ENCODE measurements around the gene DENND5A. TPM values are rescaled to one million over a fixed set of nuclear protein-coding genes. Genes with fewer than 3 reads are reported as not detected.

DENND5A gene
- total RNA-seq, 4 donors from 2014 or later = 13.8 to 56.3 (median 23.4) TPM

GRCh38 chr11:9273376-9274336 is 8.5 kb upstream of the DENND5A start:
- WGBS, 2 donors = 83 to 93% methylated on average over 15 of the region's 15 CpGs

GRCh38 chr11:9269492-9270013 is 4.4 kb upstream of the DENND5A start:
- intact Hi-C loops (cut with DNase I) = no loop called here
- WGBS, 2 donors = 88 to 91% methylated on average over 2 of the region's 2 CpGs
- H3K36me3 ChIP-seq = no peaks in the 10 kb centered on the region
- TF ChIP-seq POLR2A (IDR thresholded peaks at IDR 0.05) (no peak), CTCF (IDR thresholded peaks at IDR 0.05) (no peak)
- no peaks in the 10 kb centered on the region for H3K9me3 ChIP-seq
- no peak overlapping the region for H3K27ac ChIP-seq
- peaks cover 6 to 11% (median 9%) of the 10 kb centered on the region in 3 donors for H3K4me1 ChIP-seq
- H3K27me3 ChIP-seq = peaks cover 0 to 8% (median 0%) of the 10 kb centered on the region in 4 donors
- no peak overlapping the region for H3K4me3 ChIP-seq
- no peak for DNase-seq

More at GRCh38 chr11:9273376-9274336, 8.5 kb upstream of the DENND5A start:
- no peaks in the 10 kb centered on the region for H3K9me3 ChIP-seq
- H3K27me3 ChIP-seq = no peaks in the 10 kb centered on the region
- H3K4me3 ChIP-seq = no peak overlapping the region
- H3K36me3 ChIP-seq = no peaks in the 10 kb centered on the region
- H3K4me1 ChIP-seq = peaks cover 0 to 8% (median 0%) of the 10 kb centered on the region in 3 donors
- H3K27ac ChIP-seq = no peak overlapping the region
- no peak for DNase-seq
- intact Hi-C loops (cut with DNase I) = no loop called here
- TF ChIP-seq POLR2A (IDR thresholded peaks at IDR 0.05) (no peak), CTCF (IDR thresholded peaks at IDR 0.05) (no peak)

GRCh38 chr11:9267680-9268079 is 2.5 kb upstream of the DENND5A start:
- Histone ChIP-seq H3K36me3 (no peaks in the 10 kb centered on the region), H3K4me1 (peaks cover 9 to 26% (median 9%) of the 10 kb centered on the region in 3 donors), H3K9me3 (no peaks in the 10 kb centered on the region), H3K27me3 (peaks cover 0 to 8% (median 0%) of the 10 kb centered on the region in 4 donors), H3K4me3 (no peak overlapping the region), H3K27ac (no peak overlapping the region)
- TF ChIP-seq POLR2A (IDR thresholded peaks at IDR 0.05) = no peak
- no peak for TF ChIP-seq CTCF (IDR thresholded peaks at IDR 0.05)
- no peak for DNase-seq
- WGBS, 2 donors = 82 to 84% methylated on average over 4 of the region's 4 CpGs
- intact Hi-C loops (cut with DNase I) = no loop called here

GRCh38 chr11:9266926-9267325 is 1.8 kb upstream of the DENND5A start:
- Histone ChIP-seq H3K4me3 (no peak overlapping the region), H3K36me3 (no peaks in the 10 kb centered on the region), H3K27me3 (peaks cover 0 to 8% (median 0%) of the 10 kb centered on the region in 4 donors), H3K4me1 (peaks cover 9 to 31% (median 9%) of the 10 kb centered on the region in 3 donors), H3K27ac (no peak overlapping the region), H3K9me3 (no peaks in the 10 kb centered on the region)
- intact Hi-C loops (cut with DNase I) = no loop called here
- WGBS, 2 donors = 88 to 100% methylated on average over 6 to 8 of the region's 8 CpGs
- TF ChIP-seq POLR2A (IDR thresholded peaks at IDR 0.05) (no peak), CTCF (IDR thresholded peaks at IDR 0.05) (no peak)
- DNase-seq = no peak

Measured in esophagus squamous epithelium (tissue), 5 donors.